Measurements from ENCODE around the gene FBXO8.
"Not testable (repeated sequence)": the region's sequence is repeated elsewhere in the genome, so short reads cannot be mapped to it uniquely, and the experiment has no call there.

Gene FBXO8

DNA sequence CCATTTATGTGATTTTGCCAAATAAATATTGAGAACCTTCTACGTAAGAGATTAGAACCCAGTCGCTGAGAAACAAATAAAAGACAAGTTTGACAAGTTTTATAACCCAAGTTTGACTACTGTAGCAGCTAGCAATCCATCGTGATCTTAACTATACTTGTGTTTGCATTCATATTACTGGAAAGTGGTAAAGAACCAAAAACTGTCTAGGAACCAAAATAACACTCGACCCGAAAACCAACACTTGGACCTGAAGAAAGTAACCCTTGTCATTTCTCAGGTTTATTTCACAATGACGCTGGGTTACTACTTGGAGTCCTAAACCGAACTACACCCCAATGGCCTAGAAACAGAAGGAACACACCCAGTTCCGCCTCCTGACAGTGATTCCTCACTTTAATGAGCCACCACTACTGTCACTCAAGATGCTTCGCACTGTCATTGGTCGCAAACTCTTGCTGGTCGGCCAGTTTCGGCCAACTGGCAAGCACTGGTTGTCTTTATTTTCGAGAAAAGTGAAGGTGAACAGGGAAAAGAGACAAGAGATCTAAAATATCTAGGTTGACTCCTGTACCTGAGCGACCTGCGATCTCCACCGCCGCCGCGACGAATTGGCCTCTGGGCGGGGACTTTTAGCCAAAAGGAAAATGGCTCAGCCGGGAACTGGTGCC is 496 bp downstream of the FBXO8 start:
- peak; percentile 80 for DNase-seq

DNA sequence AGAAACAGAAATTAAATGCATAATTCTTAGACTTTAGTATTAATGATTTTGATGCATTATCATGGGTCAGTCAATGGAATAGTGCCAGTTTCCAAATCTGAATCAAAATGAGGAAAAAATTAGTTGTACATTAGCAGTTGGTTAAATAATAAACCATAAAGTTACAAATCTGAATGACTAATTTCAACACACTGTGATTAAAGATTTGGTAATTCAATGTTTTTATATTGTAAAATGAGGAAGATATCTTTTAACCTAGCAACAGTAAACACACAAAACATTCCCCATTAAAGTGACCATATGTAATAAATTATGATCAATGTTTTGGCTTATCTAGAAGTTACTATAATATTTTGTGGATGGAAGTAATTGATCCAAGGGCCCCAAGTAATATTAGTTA is 1.6 kb downstream of the FBXO8 start:
- DNase-seq = no peak

DNA sequence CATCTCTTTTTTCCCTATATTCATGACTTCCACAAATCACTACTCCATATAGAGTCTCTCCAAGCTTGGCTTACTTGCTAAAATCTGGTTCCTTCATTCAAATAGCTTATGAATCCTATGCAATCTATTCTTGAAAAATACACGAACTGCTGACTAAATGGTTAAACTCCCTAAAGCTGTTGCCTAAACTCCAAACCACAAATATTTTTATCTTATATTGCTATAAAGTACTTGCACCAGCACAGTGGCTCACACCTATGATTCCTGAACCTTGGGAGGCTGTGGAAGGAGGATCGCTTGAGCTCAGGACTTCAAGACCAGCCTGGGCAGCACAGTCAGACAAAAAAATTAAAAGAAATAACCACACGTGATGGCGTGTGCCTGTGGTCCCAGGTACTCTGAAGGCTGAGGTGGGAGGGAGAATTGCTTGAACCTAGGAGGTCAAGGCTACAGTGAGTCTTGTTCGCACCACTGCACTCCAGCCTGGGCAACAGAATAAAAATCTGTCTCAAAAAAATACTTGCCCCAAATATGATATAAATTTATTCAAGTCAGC is 2.2 kb downstream of the FBXO8 start:
- no peak for DNase-seq

DNA sequence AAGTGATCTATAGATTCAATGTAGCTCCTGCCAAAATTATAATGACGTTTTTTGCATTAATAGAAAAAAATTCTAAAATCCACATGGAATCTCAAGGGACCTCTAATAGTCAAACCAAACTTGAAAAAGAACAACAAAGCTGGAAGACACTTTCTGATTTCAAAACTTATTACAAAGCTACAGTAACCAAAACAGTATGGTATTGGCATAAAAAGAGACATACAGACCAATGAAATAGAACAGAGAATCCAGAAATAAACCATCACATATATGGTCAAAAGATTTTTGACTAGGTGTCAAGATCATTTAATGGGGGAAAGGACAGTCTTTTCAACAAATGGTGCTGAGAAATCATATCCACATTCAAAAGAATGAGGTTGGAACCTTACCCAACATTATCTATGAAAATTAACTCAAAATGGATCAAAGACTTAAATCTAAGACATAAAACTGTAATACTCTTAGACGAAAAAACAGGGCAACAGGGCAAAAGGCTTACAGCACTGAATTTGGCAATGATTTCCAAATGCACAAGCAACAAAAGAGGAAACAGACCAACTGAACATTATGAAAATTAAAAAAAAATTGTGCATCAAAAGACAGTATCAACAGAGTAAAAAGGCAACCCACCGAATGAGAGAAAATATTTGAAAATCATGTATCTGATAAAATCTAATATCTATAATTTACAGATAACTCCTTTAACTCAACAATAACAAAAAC is 3.9 kb downstream of the FBXO8 start:
- DNase-seq = no peak

DNA sequence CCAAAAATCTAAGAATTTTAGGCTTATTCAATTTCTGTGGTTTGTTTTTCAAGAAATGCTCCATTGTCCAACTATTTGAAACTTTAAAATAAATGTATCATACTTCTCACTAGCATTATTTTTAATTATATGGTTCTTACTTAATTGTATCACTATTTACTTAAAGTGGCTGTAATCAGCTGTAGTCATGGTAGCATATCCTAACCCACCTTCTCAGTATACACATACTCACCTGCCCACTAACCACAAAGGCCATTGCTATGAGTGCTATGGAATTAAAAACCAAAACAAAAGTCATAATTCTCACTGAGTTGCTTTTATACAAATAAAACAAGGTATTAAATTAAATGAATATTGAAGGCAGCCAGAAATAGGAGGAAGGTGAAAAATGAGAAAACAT is 5.0 kb downstream of the FBXO8 start:
- no peak for DNase-seq

DNA sequence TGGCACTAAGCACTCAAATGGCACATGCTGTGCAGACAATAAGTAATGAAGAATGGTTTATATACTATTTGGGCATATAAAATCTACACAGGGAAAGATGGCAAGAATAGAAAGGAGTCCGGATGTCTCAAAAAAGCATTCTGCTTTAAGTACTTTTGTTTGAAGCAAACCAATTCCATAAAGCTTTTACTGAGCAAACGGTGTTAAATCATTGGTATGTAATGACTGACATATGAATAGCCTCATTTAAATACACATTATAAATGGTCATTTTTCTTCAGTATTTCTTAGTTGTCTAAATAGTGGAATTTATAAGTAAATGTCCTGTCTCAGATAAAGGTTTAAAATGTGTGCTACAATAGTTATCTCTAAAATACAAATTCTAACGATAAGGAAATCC is 6.0 kb downstream of the FBXO8 start:
- no peak for DNase-seq

DNA sequence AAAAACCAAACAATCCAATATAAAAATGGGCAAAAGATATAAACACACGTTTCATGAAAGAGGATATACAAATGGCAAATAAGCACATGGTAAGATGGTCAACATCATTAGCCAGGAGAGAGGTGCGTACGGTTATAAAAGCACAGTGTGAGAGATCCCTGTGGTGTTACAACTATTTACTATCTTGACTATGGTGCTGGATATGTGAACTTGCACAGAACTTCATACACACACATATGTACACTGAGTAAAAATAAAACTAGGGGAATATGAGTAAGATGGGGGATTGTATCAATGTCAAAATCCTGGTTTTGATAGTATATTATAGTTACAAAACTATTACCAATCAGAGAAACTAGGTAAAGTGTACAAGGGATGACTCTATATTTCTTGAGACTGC is 8.4 kb downstream of the FBXO8 start:
- no peak for DNase-seq

DNA sequence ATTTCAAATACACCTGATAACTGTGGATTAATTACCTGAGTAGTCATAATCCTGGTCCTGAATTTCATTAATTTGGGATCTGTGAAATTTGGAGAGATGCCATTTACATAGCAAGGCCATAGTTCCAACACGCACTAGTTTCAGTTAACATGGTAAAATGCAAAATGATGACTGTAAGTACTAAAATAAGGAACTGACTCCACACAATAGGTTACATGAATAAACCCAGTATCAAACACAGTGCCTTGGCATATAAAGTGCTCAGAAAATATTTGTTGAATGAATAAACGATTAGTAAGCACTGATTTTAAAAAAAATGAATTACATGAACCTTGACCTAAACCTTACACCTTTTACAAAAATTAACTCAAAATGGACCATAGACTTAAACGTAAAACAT is 9.0 kb downstream of the FBXO8 start:
- no peak for DNase-seq

DNA sequence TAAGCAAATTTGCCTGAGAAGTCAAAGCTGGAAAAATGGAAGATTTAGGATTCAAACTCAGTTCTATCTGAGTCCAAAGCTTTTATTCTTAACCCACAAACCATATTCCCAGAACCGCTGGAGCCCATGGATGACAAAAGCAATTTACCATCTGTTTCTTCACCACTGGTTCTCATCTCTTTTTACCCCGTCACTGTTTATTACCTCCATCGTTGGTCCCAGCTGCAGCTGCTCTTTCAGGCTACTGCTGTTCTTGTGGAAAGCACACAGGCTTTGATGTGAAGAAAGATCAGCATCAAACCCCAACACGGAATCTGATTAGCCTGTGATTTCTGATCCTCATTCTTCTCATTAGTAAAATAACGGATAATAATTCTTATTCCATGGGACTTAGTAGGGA is 9.5 kb downstream of the FBXO8 start:
- DNase-seq = no peak

DNA sequence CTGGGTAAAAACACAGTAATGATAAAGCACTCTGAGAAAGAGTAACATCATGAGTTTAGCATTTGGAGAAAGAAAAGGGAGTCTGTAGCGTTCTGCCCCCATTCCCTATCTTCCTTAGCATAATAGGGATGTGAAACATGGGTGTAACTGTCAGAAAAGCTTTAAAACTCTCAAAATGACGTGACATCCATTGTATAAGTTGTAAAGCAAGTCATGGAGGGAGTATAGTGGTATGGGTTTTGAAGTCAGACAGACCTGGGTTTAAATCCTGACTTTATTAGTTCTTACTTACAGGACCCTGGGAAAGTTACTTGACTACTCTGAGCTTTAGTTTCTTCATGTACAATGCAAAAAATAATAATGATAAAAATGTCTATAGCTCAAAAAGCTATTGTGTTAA is 17.1 kb downstream of the FBXO8 start:
- DNase-seq = no peak

DNA sequence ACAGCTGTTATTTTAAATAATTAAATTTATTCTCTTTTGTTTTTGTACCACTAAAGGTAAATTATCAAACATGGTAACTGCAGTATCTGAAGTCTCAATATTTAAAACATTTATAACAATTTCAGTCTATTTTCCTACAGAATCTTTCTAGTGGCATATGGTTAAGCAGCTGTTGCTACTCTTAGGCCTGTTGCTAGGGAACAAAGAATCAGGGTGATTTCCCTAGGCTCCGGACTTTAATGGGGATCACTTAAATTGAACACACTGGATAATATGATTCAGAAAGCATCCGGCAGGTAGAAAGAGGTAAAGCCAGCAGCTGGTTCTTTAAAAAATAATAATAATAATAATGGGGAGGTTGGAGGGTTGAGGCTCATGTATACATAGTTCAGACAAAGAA is 17.6 kb downstream of the FBXO8 start:
- DNase-seq = no peak

DNA sequence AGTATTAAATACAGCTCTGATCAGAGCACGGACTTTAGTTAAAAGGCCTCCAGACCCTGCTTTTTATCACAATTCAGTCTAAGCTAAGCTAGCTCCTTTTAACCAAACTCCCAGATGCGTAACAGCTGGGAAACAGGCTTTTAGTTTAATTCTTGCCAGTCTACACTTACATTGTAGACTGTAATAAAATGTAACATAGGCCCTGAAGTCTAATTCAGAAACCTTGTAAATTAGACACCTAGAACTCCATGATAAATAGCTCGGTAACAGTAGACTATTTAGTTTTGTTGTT is 20.1 kb downstream of the FBXO8 start:
- no peak for DNase-seq

DNA sequence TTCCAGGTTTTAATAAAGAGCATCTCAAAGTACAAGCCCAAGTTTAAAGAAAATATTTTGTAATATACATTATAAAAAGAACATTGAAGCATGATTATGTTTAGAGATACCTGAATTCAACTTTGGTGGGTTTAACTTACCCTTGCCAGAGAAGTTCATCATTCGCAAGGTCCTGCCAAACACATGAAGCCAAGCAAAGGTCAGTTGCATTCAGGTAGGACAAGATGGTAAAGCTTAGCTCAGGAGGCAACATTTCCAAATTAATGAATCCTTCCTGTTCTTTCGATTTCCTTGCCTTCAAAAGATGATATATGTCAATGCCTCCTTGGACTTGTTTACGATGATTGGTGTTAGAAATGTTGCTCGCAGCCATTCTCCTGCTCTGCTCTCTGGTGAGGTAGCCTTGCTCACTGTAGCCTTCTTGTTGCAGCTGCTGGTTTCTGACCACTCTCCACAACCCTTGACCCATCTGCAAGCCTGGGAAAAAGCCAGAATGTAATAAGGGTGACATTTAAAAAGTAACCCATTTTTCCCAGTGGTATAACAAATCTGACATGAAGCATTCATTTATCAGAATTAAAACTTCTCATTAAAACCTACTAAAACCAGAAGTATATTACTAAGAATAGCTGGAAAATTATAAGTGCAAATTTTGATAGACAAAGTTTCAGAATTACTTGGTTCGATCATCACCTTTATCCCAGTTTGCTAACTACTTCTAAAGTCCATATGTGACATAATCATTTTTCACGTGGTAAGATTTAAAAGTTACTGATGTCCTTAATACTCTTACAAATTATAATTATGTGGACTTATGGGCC is 20.6 kb downstream of the FBXO8 start:
- DNase-seq = no peak

DNA sequence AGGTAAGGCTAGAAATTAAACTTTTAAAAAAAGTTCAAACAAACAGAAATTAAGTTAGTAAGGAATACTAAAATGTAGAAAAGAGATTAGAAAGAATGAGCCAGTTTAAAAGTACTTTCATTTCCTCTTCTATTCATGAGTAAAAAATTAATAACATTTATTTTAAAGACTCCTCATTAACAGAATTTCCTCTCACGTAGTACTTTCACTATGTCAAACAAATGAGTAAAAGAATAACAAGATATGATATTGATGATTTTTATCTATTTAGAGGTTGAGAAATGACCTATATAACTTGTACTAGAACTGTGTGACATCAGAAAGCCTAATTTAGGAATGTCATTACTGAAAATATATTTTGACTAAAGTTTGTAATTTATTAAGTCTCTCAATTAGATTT is 22.0 kb downstream of the FBXO8 start:
- not testable (repeated sequence) for DNase-seq

DNA sequence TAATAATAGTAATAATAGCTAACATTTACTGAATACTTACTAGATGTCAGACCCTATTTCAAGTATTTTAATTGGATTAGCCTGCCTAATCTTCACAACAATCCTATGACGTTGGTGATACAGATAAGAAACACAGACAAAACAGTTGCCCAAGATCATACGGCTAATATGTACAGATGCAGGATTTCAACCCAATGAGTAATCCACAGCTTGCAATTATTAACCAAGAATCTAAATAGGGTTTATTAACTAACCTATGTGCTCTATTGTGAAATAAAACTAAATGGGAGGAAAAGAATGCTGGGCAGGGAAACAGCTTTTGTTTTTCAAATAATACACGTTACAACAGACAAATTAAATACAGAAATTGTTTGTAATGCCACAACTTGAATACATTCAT is 23.4 kb downstream of the FBXO8 start:
- DNase-seq = no peak

DNA sequence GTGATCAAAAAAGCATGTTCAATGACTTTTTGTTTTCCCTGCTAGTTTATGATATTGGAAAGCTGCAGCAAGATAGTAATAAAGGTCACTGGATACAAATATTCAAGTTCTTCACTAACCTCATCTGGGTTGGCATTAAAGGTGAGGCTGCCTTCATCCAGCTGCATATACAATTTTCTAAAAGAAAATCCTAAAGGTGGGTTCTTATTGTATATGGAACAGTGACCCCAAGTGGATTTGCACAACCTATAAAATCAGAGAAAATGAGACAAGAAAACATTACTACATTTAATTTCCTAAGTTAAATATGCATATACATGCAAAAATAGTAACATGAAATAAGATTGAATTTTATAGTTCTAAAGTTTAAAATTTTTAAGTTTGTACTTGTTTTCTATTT is 23.9 kb downstream of the FBXO8 start:
- DNase-seq = no peak

DNA sequence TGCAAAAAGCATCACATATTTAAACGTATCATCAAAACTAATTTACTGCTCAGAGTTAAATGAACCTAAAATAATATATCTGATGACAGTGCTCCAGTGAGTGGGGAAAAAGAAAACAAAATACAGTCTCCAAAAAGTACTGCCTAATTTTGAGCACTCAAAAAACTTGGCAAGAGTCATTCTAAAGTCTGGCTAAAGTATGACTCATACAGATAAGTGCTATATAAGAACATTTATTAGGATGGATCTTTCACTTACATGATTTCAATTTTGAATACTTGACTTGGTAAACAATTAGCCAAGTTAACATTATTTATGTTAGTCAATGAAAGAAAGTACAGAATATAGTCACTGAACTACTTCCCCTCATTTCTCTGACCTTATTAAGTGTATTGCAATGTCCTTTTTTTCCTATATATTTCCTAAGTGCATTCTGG is 27.2 kb downstream of the FBXO8 start:
- DNase-seq = no peak

DNA sequence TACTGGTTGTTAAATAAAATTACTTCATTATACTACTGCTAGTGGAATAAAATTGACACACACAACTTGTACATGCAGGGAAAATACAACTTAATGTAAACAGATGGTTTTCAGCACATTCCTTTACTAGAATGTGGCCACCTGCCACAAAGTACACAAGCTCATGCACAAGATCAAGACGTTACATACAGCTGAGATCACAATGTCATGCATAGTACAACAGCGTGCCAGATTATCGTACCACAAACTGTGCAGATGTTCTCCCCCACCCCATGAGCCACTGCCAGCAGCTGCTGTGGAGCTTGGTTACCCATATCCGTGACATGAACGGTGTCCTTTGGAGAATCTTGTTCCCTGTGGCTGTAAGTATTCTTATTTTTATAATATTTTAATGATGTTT is 27.7 kb downstream of the FBXO8 start:
- no peak for DNase-seq

DNA sequence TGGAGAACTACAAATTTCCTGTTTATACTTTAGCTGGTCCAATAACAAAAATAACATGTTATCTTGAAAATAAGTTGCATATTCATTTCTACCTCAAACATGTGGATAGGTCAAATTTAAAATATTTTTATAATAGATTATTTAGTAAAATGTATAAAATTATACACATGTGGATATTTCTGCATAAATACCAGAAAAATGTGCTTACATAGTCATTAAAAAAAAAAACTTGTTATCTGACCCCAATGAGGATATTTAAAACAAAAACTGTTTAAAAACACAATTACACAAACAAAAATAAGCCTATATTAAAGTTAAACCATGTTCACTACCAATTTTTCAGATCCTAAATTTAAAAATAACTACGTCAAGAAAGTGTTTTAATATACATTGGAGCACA is 28.1 kb downstream of the FBXO8 start:
- no peak for DNase-seq

DNA sequence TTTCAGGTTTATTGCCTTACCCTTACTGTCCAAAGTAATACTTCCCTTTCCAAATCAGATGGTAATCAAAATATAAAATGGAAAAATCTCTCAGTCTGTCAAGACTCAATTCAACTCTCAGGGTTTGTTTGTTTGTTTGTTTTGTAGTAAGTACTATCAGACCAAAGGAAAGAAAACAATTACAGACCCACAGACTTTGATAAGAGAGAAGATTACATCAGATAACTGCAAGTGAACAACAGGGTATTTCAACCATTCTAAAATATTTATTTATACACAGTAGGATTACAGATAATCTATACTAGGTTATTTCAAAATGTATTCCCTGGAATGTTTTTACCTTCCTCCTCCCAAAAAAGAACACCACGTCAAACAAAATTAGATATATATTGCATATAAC is 28.9 kb downstream of the FBXO8 start:
- DNase-seq = no peak

DNA sequence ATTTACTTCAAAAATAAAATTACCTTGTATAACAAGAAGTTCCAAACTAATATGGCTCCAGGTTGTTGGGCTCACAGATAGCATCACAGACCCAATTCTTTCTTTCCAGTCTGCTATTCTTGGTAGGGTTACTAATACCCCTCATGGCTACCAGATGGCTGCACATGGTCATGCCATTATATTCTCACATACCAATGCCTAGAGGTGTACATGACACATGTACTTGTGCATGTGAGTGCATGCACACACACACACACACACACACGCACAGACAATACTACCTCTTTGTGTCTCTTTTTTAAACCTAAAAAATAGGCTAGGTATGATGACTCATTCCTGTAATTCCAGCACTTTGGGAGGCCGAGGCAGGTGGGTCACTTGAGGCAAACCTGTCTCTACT is 31.1 kb downstream of the FBXO8 start:
- no peak for DNase-seq

DNA sequence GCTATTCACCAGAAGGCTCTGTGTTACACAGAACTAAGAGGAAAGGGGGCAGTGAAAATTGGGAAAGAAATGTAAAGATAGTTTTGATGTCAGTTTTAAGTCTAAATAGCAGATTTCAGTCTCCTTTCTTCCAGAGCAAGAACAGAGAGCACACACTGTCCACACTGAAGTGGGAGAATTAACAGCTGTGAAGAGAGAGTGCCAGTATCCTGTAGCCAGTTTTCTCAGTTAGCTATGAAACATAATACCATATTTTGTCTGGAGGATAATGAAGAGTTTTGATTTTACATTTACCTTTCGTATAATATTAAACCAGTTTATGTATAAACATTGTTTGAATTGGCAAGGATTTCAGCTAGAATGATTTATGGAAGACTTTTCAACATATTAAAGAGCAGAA is 35.1 kb downstream of the FBXO8 start:
- no peak for DNase-seq

DNA sequence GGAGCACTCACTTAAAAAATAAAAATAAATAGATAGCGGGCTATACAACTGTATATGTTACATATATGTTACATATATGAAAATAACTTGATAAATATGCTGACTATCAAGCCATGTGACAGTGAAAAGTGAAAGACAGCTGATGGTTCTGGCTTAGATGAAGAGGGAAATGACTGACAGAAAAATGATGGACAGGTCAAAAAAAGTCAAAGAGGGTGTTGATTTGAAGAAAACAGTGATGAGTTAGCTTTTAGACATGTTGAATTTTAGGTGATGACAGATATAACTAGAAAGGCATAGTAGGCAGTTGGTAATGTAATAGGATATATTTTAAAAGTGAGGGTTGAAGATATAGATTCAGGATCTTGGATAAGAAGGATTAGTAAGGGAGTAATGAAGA is 37.8 kb downstream of the FBXO8 start:
- DNase-seq = no peak

DNA sequence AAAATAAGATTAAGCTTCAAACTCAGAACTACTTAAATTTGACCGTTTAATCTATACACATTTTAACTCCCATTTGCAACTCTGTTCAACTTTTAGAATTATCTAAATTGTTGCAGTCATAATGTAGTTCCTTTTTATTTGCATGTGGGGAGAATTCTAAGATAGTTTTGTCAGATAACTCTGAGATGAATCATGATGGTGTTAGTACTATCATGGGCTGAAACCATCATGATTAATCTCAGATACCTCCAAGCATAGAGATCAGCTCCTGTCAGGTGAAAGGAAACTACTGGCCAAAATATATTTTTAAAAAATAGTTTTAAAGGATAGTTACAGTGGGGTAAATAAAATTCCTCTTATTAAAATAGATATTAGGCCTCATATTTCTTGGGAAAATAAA is 39.0 kb downstream of the FBXO8 start:
- DNase-seq = no peak

Data from GDM1 (cell line).